Upper lobe of left lung (tissue), 6 donors: ENCODE results near the gene PFDN6. TPM values are rescaled to one million over a fixed set of nuclear protein-coding genes. Genes with fewer than 3 reads are reported as not detected.

Source experiments
- ATAC-seq, 2 donors: fragments of 200-7000 bp; cut with Tn5 transposase; one replicate each; pipeline ENCODE4 v1.9.1; 2022; ENCODE audit warnings: mild to moderate bottlenecking in 2 of 2, moderate library complexity in 2 of 2; ENCODE audit not compliant: low FRiP score in 2 of 2
- DNase-seq, 2 donors: peaks; one replicate each; pipeline ENCODE4 v3.0.0-alpha.2; 2019 to 2020
- H3K27ac ChIP-seq, 4 donors: fragments of 200-600 bp; sonication (generic); one replicate each; pipeline ENCODE4 v1.5.1; 2016 to 2019
- H3K27me3 ChIP-seq, 4 donors: fragments of 200-600 bp; sonication (generic); one replicate each; pipeline ENCODE4 v1.5.1; 2017 to 2019
- H3K36me3 ChIP-seq, 4 donors: fragments of 200-600 bp; sonication (generic); one replicate each; pipeline ENCODE4 v1.5.1; 2016 to 2019
- H3K4me1 ChIP-seq, 4 donors: fragments of 200-600 bp; sonication (generic); one replicate each; pipeline ENCODE4 v1.5.1; 2018 to 2019
- H3K4me3 ChIP-seq, 4 donors: fragments of 200-600 bp; sonication (generic); one replicate each; pipeline ENCODE4 v1.5.1; 2017 to 2019; ENCODE audit warnings: mild to moderate bottlenecking in 2 of 4, moderate library complexity in 1 of 4
- H3K9me3 ChIP-seq, 4 donors: fragments of 200-600 bp; sonication (generic); one replicate each; pipeline ENCODE4 v1.5.1; 2018 to 2019
- CTCF ChIP-seq, 6 experiments: fragments of 450-650 bp in 4 of 6; fragments of 200-600 bp in 2 of 6; sonication (generic) in 2 of 6; IDR thresholded peaks; one replicate each; pipeline ENCODE4 v1.5.1; 2016 to 2019; ENCODE audit warnings: antibody characterized with exemption in 6 of 6
- EP300 ChIP-seq, 4 donors: sonication (generic); formaldehyde crosslinking; IDR thresholded peaks; one replicate each; pipeline ENCODE4 v1.5.1; 2017; ENCODE audit warnings: antibody characterized with exemption in 4 of 4, control low read depth in 2 of 4
- POLR2A ChIP-seq, 4 donors: fragments of 450-650 bp; IDR thresholded peaks; one replicate each; pipeline ENCODE4 v1.5.1; 2016 to 2017; ENCODE audit warnings: antibody characterized with exemption in 4 of 4, mild to moderate bottlenecking in 2 of 4
- POLR2AphosphoS5 ChIP-seq, 2 donors: sonication (generic); formaldehyde crosslinking; IDR thresholded peaks; one replicate each; pipeline ENCODE4 v1.5.1; 2017; ENCODE audit warnings: antibody characterized with exemption in 2 of 2
- WGBS, 2 donors: methylation state at CpG; one replicate each; pipeline ENCODE4 v1.1.5; 2017 to 2018; 5-methylcytosine and 5-hydroxymethylcytosine counted together
- total RNA-seq, 6 donors: library from RNA; depleted of rRNA in 4 of 6; stranded (reverse); fragments of >200 nt in 4 of 6; gene quantifications; one replicate each; pipeline versions ENCODE4 v1.1.0 to v1.2.1, GENCODE V29; 2016 to 2021
- donor health status: DM: no; HTN: no; CAD: no; lungs with moderate emphysema.
- donor health status: DM: no; HTN: yes; CAD: no; lungs with severe emphysema.

Gene PFDN6
- total RNA-seq, 6 donors from 2014 or later: 13.8 to 42.9 (median 30.7) TPM

GRCh38 chr6:33271117-33271467 is 18.3 kb upstream of the PFDN6 start:
- 1 to 4% methylated on average over 4 to 7 of the region's 7 CpGs for WGBS, 2 donors
- DNase-seq: no peak
- Histone ChIP-seq H3K27ac (peak overlapping the region; percentile 90 to 97 (median 95)), H3K36me3 (peaks cover 12 to 67% (median 51%) of the 10 kb centered on the region in 4 donors), H3K4me3 (peak overlapping the region; percentile 62 to 82 (median 70)), H3K27me3 (no peaks in the 10 kb centered on the region), H3K4me1 (peaks cover 35 to 55% (median 43%) of the 10 kb centered on the region in 4 donors), H3K9me3 (no peaks in the 10 kb centered on the region)
- TF ChIP-seq CTCF (IDR thresholded peaks at IDR 0.05): peak in 1 of 6 experiments; percentile 9
- TF ChIP-seq POLR2A (IDR thresholded peaks at IDR 0.05): no peak
- ATAC-seq: peak; percentile 2 to 23

DNA sequence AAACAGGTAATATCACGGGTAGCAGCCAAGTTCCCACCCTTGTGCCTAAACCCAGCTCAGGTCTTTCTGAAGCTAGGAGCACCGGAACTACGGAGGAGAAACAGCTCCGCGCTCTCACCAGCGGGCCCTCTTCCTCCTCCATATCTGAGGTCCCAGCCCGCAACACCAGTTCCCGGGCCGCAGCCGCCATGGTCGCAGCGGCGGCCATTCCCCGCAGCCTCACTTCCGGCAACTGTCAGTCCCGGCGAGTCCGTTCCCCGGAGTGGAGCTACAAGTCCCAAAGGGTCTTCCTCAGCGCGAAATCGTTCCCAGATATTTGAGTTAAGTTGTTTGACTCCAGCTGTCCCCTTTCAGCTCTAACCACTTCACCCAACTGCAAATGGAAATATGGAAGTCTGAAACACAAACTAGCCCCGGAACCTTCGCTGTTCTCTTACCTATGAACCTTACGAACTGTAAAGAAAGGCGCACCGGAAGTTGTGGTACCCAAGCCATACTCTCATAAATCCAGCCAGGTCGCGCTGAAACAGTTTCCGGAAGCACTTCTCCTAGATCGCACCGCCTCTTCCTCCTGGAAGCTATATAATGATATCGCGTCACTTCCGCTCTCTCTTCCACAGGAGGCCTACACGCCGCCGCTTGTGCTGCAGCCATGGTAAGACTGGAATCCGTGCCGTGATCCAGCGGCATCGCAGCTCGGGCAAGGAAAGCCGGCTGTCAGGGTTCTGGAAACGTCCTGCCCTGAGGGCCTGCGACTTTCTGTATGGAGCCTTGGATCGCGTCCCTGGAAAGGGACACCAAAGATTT is 17.7 kb upstream of the PFDN6 start, which contains the start of the genes RPS18 and VPS52:
RPS18 (plus strand) TSS at position 608 of the 807 bp plus-strand sequence; CDS start at position 653, 45 bp downstream.
VPS52 (minus strand) TSS at position 409 of the 807 bp plus-strand sequence; CDS start at position 208, 201 bp downstream.
- Histone ChIP-seq H3K27me3 (no peaks in the 10 kb centered on the region), H3K36me3 (peaks cover 12 to 66% (median 46%) of the 10 kb centered on the region in 4 donors), H3K4me1 (peaks cover 41 to 60% (median 48%) of the 10 kb centered on the region in 4 donors), H3K9me3 (no peaks in the 10 kb centered on the region), H3K4me3 (peak within 1 kb of the TSS; percentile 62 to 82 (median 70)), H3K27ac (peak within 1 kb of the TSS; percentile 90 to 97 (median 95))
- WGBS, 2 donors: 1 to 2% methylated on average over 25 to 48 of the region's 48 CpGs
- ATAC-seq (peak; percentile 96 to 97), DNase-seq (peak; percentile 93 to 97)
- TF ChIP-seq CTCF (IDR thresholded peaks at IDR 0.05) (peak in 1 of 6 experiments; percentile 23), POLR2AphosphoS5 (IDR thresholded peaks at IDR 0.05) (peak; percentile 96 to 99), POLR2A (IDR thresholded peaks at IDR 0.05) (peak; percentile 76 to 95 (median 78)), EP300 (IDR thresholded peaks at IDR 0.05) (peak in 2 of 4 donors; percentile 1 to 21)

DNA sequence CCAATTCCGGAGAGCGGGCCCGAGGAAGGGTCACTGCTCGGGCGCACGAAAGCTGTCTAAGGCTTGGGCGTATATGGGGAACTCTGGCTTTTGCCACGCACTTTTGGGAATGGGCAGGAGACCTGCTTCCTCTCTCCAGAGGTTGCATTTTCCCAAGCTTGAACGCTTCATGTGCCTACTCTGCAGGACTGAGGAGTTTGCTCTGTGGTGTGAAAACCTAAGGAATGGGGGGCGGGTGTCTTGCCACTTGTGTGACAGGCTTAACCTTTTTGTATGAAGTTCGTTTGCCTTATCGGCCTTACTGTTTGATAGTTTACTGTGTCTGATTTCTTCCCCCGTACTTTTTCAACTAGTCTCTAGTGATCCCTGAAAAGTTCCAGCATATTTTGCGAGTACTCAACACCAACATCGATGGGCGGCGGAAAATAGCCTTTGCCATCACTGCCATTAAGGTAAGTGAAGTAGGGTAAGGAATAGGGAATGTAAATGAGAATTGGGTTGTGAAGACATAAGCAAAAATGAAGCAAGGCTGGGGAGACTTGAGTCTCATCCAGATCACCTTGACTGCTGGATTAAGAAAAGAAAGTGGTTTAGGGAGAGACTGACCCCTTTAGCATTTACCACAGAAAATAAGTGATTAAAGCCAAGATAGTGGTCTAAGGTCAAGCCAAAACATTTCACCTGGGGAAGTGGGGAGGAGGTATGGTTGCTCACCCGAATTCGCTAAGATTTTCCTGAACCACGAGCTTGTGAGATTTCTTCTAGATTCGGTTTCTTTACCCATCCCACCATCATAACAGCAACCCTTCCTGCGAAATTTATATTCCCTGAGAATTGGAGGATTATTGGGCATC is 16.9 kb upstream of the PFDN6 start:
- peak in 1 of 2 donors; percentile 25 for ATAC-seq
- peak overlapping the region; percentile 90 to 97 (median 95) for H3K27ac ChIP-seq
- no peaks in the 10 kb centered on the region for H3K9me3 ChIP-seq
- peak overlapping the region; percentile 31 to 82 (median 70) for H3K4me3 ChIP-seq
- TF ChIP-seq EP300 (IDR thresholded peaks at IDR 0.05): peak in 1 of 4 donors; percentile 0
- TF ChIP-seq POLR2A (IDR thresholded peaks at IDR 0.05): no peak
- H3K4me1 ChIP-seq: peaks cover 42 to 64% (median 50%) of the 10 kb centered on the region in 4 donors
- H3K36me3 ChIP-seq: peaks cover 8 to 58% (median 38%) of the 10 kb centered on the region in 4 donors
- H3K27me3 ChIP-seq: no peaks in the 10 kb centered on the region
- 12 to 19% methylated on average over 14 to 22 of the region's 22 CpGs for WGBS, 2 donors
- DNase-seq: no peak

DNA sequence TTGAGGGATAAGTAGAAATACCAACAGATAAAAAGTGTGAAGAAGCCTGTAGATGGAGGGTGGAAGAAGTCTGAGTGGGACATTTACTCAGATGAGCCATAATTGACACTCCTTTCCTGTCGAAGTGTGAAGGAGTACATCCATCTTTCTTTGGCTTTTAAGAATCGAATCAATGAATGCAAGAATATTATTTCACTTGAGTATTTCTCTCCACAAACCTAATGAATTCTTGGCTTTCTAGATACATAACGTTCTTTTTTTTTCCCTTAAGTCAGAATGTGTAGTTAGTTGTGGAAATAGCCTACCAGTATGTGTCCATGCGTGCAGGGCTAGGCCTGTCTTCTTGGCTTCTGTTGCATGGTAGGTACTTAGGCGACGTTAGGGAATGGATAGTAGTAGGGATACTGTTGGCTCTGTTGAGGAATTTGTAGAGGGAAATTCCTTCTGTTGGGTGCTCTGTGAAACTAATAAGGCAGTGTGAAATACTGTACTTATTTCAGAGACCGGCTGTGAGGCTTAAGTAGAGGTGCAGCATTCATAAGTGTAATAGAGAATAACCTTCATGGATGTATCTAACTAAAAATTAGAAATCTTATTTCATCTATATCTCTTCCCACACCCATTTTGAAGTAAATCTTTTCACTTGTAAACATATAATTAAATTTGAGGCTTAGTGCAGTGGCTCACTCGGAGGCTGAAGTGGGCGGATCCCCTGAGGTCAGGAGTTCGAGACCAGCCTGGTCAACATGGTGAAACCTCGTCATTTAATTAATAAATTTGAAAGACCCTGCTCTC is 16.1 kb upstream of the PFDN6 start:
- TF ChIP-seq CTCF (IDR thresholded peaks at IDR 0.05) (no peak), POLR2AphosphoS5 (IDR thresholded peaks at IDR 0.05) (no peak)
- peak overlapping the region in 3 of 4 donors; percentile 90 to 97 (median 93) for H3K27ac ChIP-seq
- ATAC-seq: no peak
- peak overlapping the region; percentile 31 to 82 (median 70) for H3K4me3 ChIP-seq
- H3K9me3 ChIP-seq: no peaks in the 10 kb centered on the region
- 63 to 67% methylated on average over 11 of the region's 11 CpGs for WGBS, 2 donors
- peaks cover 47 to 72% (median 55%) of the 10 kb centered on the region in 4 donors for H3K4me1 ChIP-seq
- H3K27me3 ChIP-seq: no peaks in the 10 kb centered on the region
- H3K36me3 ChIP-seq: peaks cover 2 to 49% (median 29%) of the 10 kb centered on the region in 4 donors
- DNase-seq: no peak
